Esophagus squamous epithelium (tissue), 4 donors: ENCODE measurements around the gene ASXL1.

Experiments used
- CTCF ChIP-seq, 6 experiments: fragments of 450-650 bp in 4 of 6; fragments of 200-600 bp in 2 of 6; sonication (generic) in 2 of 6; IDR thresholded peaks; one replicate each; pipeline ENCODE4 v1.5.1; 2016 to 2019; ENCODE audit warnings: antibody characterized with exemption in 6 of 6, mild to moderate bottlenecking in 4 of 6, moderate library complexity in 4 of 6
- POLR2A ChIP-seq, 4 donors: fragments of 450-650 bp; IDR thresholded peaks; one replicate each; pipeline ENCODE4 v1.6.1; 2017; ENCODE audit warnings: antibody characterized with exemption in 4 of 4, mild to moderate bottlenecking in 4 of 4, moderate library complexity in 3 of 4

- no peak for TF ChIP-seq CTCF (IDR thresholded peaks at IDR 0.05)
- TF ChIP-seq POLR2A (IDR thresholded peaks at IDR 0.05) = no peak
Measured at GRCh38 chr20:32427996-32428395, 69.9 kb downstream of the ASXL1 start.
